Right cardiac atrium (tissue), 5 donors: ENCODE measurements around the gene ADAT3. TPM values are rescaled to one million over a fixed set of nuclear protein-coding genes. Genes with fewer than 3 reads are reported as not detected.

Experiments
- ATAC-seq, 2 donors: fragments of 200-7000 bp; cut with Tn5 transposase; one replicate each; pipeline versions ENCODE4 v1.8.0 to v1.9.1; 2020; ENCODE audit warnings: moderate library complexity in 2 of 2, mild to moderate bottlenecking in 1 of 2
- DNase-seq, 3 donors: peaks; one replicate each; pipeline ENCODE4 v3.0.0-alpha.2; 2020
- H3K27ac ChIP-seq: one replicate; pipeline ENCODE4 v1.5.1; 2013; ENCODE audit warnings: mild to moderate bottlenecking, low read length, control low read depth, moderate library complexity
- H3K27me3 ChIP-seq: one replicate; pipeline ENCODE4 v1.6.1; 2013; ENCODE audit not compliant: control insufficient read depth, insufficient read depth
- H3K4me1 ChIP-seq: one replicate; pipeline ENCODE4 v1.6.1; 2013; ENCODE audit warnings: low read length; ENCODE audit not compliant: control insufficient read depth, insufficient read depth
- H3K4me3 ChIP-seq: one replicate; pipeline ENCODE4 v1.5.1; 2013; ENCODE audit warnings: low read length, control low read depth
- H3K9me3 ChIP-seq: one replicate; pipeline ENCODE4 v1.6.1; 2013; ENCODE audit warnings: low read length; ENCODE audit not compliant: control insufficient read depth
- WGBS: extraction: QIAGEN DNeasy Blood & Tissue Kit; methylation state at CpG from one replicate; pipeline ENCODE4 v1.1.7; 2013; 5-methylcytosine and 5-hydroxymethylcytosine counted together
- intact Hi-C, 4 donors: fragments of 100-400 bp; cut with DNase I; formaldehyde crosslinking; loops; one replicate each; pipeline versions ENCODE4 v1.11.0 to v1.14.0; 2022 to 2023
- long read RNA-seq, 4 donors: library from polyadenylated mRNA; unstranded; transcript quantifications; one replicate each; pipeline ENCODE4 v2.0.0, GENCODE V29; 2020 to 2021
- polyA plus RNA-seq: library from polyadenylated mRNA; stranded (reverse); fragments of 200-250 nt; gene quantifications from one replicate; pipeline ENCODE4 v1.2.3, GENCODE V29; 2013
- total RNA-seq, 4 donors: library from RNA; stranded (reverse); fragmentation: NEBNext Ultra II Directional; extraction: Animal tissue kit (Norgen Biotek cat#: 25700); gene quantifications; one replicate each; pipeline ENCODE4 v1.2.1, GENCODE V29; 2021
- donor health status: healthy with polysubstance abuse.
- donor health status: DM: no; HTN: yes; CAD: no.
- donor health status: DM: no; HTN: no; CAD: no.
- donor health status: DM: no; HTN: yes; CAD: no; lungs with severe emphysema.
- donor health status: DM: yes; HTN: yes; CAD: no.

Gene ADAT3
- total RNA-seq, result 1 to 10 TPM; 1.2 to 2.7 (median 2.0) TPM
- polyA plus RNA-seq, result 1.8 TPM
- long read RNA-seq, donor 1, transcript ADAT3-201 (2 exons, 1,620 nt), result major isoform, 6 of 7 reads
- long read RNA-seq, donor 1, partial matches to known transcripts, result 0 of 7 reads
- long read RNA-seq, donor 1, other reads (novel, unspliced or antisense), result 1 of 7 reads
- long read RNA-seq, donor 2, partial matches to known transcripts, result 2 of 8 reads
- long read RNA-seq, donor 2, other reads (novel, unspliced or antisense), result 2 of 8 reads
- long read RNA-seq, donor 3, partial matches to known transcripts, result 0 of 5 reads
- long read RNA-seq, donor 3, other reads (novel, unspliced or antisense), result 3 of 5 reads
- long read RNA-seq, donor 4, partial matches to known transcripts, result 0 of 4 reads
- long read RNA-seq, donor 4, other reads (novel, unspliced or antisense), result 2 of 4 reads

DNA sequence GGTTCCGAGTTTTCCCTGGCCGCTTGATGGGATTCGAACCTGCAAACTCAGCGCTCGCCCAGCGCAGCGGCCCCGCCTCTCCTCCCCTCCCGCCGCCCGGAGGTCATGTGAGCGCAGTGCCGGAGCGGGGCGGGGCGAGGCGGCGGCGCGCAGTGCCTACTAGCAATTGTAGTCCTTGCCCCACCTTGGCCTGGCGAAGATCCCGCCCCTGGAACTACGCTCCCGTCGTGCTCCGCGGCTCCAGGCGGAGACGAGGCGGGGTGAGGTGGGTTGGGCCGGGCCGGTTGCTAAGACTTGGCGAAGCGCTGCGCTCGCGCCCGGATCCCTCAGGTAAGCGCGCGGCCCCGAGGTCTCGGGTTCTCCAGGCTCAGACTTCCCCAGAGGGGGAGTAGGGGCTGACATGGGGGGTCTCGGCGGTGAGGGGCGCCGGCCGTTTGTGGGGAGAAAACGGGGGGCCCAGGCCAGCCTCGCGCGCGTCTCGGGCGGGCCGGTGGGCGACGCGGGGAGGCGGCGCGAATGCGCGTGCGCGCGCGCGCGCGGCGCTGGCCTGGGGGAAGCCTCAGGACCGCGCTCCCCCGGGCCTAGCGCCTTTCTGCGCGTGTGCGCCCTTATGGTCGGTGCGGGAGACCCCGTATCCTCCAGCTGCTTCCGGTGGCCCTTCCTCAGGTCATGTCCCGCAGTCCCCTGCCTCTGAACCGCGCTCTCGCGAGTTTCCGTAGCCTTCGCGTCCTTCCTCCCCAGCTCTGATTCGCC lies at the start of gene ADAT3, which contains the start of gene SCAMP4:
TSS of gene ADAT3 (plus strand) at position 290 of the 753 bp plus-strand sequence. CDS start 6,649 bp downstream, outside the sequence.
TSS of gene SCAMP4 (plus strand) at position 290 of the 753 bp plus-strand sequence. CDS start 9,621 bp downstream, outside the sequence.
- no peaks in the 10 kb centered on the region for H3K9me3 ChIP-seq
- no peaks in the 10 kb centered on the region for H3K4me1 ChIP-seq
- peak; percentile 97 to 98 for ATAC-seq
- under 1% methylated on average over 92 of the region's 92 CpGs for WGBS
- peak within 1 kb of the TSS; percentile 73 for H3K4me3 ChIP-seq
- peak; percentile 100 for DNase-seq
- H3K27ac ChIP-seq, result peak within 1 kb of the TSS; percentile 48
- intact Hi-C loops, result no loop called here
- H3K27me3 ChIP-seq, result no peaks in the 10 kb centered on the region

DNA sequence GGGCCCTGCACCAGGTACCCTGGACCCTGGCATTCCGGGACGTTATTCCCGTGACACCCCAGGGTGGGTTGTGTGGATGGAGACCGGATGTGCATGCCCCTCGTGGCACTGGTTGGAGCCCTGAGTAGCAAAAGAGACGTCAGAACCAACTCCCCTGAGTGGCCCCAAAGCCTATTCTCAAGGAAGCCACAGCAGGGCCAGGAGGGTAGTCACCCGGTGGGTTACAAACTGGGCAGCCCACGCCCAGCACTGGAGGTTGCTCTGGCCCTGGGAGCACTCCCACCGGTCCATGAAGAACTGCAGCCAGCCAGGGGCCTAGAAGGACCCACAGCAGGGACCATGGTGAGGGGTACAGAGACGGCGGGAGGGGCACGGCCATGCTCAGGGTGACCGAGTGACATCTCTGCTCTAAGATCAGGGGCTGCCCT lies 49.4 kb upstream of the ADAT3 start:
- H3K27me3 ChIP-seq, result no peaks in the 10 kb centered on the region
- peaks cover 6% of the 10 kb centered on the region for H3K4me1 ChIP-seq
- no peaks in the 10 kb centered on the region for H3K9me3 ChIP-seq
- intact Hi-C loops, result no loop called here
- ATAC-seq (peak in 1 of 2 donors; percentile 0), DNase-seq (peak in 1 of 3 donors; percentile 74)
- H3K27ac ChIP-seq, result peak overlapping the region; percentile 73
- 37% methylated on average over 13 of the region's 13 CpGs for WGBS
- peak overlapping the region; percentile 4 for H3K4me3 ChIP-seq

DNA sequence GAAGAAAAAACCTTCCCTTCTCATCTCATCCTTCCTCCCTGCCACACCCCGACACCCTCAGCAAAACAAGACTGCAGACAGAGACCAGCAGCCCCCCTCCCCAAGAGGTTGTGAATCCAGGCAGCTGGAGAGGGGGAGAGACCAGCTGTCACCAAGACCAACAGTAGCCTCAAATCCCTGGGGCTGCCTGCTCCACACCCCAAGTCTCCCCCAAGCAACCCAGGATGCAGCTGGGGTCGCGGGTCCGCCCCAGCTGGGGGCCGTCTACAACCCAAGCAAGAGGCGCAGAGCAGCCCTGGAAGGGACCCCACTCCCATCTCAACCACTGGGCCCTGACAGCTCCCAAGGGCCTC lies 48.9 kb upstream of the ADAT3 start:
- Histone ChIP-seq H3K4me3 (peak overlapping the region; percentile 37), H3K27me3 (no peaks in the 10 kb centered on the region), H3K4me1 (peaks cover 8% of the 10 kb centered on the region), H3K27ac (peak overlapping the region; percentile 73), H3K9me3 (no peaks in the 10 kb centered on the region)
- DNase-seq (no peak), ATAC-seq (no peak)
- intact Hi-C loops, result no loop called here
- WGBS, result 40% methylated on average over 6 of the region's 6 CpGs

DNA sequence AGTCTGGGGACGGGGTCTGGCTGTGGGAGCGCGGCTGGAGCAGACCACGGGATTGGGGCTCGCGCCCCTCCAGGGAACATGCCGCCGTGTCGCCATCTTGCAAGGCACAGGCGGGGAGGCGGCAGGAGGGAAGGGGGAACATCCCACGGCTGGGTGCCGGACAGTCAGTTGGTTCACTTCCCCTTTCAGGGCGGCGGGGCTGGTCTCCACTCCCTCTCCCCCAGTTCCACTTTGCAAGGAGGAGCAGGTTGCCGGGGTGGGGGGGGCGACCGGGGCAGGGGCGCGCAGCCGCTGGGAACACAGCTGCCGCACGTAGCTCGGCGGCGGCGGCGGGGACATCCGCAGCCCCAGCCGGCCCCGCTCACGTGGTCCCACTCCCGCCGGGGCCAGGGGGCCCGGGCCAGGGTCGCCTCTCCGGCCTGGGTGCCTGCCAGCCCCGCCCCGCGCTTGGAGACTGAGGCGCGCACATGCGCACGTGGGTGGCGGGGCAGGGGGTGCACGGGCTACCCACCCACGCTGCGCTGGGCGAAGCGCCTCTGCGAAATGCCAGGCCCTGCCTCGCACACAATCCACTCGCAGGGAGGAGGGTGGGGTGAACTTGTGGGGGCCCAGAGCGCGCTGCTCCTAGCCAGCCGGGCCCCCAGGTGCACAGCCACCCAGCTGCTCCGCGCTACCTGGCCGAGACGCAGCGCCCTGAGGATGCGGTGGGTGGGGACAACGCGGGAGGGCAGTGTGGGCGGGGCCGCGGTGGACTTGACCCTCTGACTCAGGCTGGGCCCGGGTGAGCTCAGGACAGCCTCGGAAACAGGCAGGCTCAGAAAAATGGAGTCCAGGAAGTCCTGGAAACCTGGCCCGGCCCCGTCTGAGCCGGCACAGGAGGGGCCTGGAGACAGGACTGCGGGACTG lies 48.2 kb upstream of the ADAT3 start:
- Histone ChIP-seq H3K27me3 (no peaks in the 10 kb centered on the region), H3K4me1 (peaks cover 11% of the 10 kb centered on the region), H3K4me3 (peak overlapping the region; percentile 37), H3K9me3 (no peaks in the 10 kb centered on the region), H3K27ac (peak overlapping the region; percentile 73)
- WGBS, result 2% methylated on average over 68 of the region's 73 CpGs
- peak; percentile 89 to 93 (median 93) for DNase-seq
- ATAC-seq, result peak; percentile 40 to 60
- intact Hi-C loops, result no loop called here

DNA sequence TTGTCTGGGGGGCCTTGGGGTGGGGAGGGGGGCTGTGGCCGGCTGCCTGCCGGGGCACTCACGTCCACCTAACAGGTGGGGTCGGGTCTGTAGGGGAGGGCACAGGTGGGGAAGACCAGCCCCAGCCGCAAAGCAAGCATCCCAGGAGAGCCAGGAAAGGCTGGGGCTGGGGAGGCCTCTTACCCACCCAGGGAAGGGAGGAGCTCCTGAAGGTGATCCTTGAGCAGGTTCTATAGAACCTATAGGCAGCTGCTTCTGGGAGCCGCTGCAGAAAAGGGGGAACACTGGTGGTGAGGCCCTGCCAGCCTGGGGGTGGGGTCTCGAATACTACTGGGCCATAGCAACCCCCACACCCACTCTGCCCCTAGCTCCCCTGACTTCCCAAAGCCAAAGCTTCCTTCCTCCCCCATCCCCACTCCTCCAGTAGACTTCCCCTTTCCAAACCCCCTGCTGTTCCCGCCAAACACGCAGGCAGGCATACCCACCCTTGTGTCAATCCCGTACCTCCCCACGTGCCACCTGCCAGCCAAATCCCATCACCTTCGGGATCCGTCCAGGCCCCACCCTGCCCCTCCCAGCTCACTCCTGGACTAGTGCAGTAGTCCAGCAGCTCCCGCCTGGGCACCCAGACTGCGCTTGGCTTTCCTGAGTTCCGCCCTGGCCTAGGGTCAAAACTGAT lies 47.4 kb upstream of the ADAT3 start:
- Histone ChIP-seq H3K4me1 (peaks cover 11% of the 10 kb centered on the region), H3K4me3 (no peak overlapping the region), H3K27me3 (no peaks in the 10 kb centered on the region), H3K27ac (peak overlapping the region; percentile 50), H3K9me3 (no peaks in the 10 kb centered on the region)
- intact Hi-C loops, result no loop called here
- DNase-seq (peak in 1 of 3 donors; percentile 67), ATAC-seq (no peak)
- WGBS, result 61% methylated on average over 16 of the region's 16 CpGs

DNA sequence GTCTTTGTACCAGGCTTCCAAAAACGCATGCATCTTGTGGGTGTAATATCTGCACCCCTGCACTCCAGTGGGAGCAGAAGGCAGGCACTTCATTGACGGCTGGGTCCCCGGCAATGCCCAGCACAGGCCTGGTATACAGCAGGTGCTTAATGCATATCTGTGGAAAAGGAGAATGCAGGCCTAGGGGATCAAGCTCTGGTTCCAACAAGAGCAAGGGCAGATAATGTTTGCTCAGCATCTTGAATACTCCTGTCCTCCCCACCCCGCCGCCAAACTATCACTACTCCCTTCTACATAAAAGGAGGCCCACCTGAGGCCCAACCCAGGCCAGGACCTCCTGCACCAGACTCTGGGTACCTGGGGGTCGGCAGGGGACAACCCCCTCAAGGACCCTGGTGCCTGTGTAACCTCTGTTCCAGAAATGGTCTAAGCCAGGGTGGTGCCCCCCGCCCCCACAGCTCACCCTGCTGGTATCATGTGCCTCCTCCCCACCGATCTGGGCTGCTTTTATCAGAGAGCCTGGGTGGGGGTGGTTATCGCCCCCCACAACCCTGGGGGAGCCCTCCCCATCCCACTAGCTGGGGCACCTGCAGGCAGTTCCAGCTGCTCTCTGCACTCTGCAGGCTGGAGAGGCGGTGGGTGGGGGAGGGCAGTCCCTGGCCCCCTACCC lies 46.7 kb upstream of the ADAT3 start:
- H3K4me1 ChIP-seq, result peaks cover 11% of the 10 kb centered on the region
- no peaks in the 10 kb centered on the region for H3K9me3 ChIP-seq
- WGBS, result 67% methylated on average over 10 of the region's 10 CpGs
- DNase-seq, result peak in 1 of 3 donors; percentile 56
- no peak overlapping the region for H3K27ac ChIP-seq
- H3K4me3 ChIP-seq, result no peak overlapping the region
- ATAC-seq, result no peak
- no peaks in the 10 kb centered on the region for H3K27me3 ChIP-seq
- intact Hi-C loops, result no loop called here

DNA sequence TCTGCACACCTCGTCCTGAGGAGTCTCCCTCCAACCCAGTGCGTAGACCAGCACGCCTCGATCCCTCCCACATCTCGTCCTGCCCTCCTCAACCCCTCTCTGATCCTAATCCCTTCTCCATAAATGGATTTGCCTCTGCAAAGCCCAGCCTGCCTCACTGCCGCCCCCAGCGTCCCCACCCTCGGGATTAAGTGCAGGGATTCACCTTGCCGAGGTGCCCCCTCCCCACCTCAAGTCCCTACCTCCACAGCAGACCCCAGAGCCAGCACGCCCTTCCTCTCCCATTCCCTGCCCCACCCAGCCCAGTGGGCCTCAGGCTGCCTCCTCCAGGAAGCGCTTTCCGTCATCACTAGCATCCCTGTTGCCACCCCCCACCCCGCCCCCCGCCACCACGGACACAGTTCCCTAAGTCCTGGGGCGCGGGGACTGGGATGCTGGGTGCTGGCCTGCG lies 45.8 kb upstream of the ADAT3 start:
- Histone ChIP-seq H3K4me1 (peaks cover 11% of the 10 kb centered on the region), H3K27me3 (no peaks in the 10 kb centered on the region), H3K27ac (no peak overlapping the region), H3K9me3 (no peaks in the 10 kb centered on the region), H3K4me3 (no peak overlapping the region)
- intact Hi-C loops, result no loop called here
- peak in 1 of 3 donors; percentile 68 for DNase-seq
- ATAC-seq, result no peak
- 57% methylated on average over 18 of the region's 18 CpGs for WGBS

DNA sequence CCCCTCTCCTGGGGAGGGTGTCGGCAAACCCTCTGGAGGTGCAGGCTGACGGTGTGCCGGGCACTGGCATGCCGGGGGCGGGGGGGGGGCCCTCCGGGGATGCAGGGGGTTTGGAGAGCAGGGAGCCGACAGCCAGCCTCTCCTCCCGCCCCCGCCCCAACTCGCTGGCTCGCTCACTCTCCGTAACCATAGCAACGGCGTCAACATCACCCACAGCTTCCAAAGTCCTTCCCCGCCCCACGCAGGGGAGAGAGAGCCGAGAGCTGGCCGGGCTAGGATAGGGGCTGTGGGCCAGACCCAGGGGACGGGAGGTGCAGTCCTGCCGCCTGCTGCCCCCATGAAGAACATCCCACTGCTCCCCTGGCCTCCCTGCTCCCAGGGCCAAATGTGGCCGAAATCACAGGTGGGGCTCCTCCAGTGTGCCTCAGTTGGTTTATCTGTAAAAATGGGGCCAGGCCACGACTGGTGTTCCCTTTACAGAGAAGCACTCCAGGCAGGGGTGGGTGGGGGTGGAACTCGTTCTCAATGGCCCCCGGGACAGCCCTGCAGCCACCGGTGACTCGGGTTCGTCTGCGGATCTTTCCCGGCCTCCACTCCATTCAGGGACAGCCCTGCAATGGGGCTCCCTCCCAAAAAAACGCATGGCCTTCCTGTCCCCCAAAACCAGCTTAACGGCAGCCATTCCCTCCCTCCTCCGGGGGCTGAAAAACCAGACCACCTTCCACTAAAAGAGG lies 45.0 kb upstream of the ADAT3 start:
- intact Hi-C loops, result loop anchor here in 1 of 4 donors (10.0 kb wide), 1 partner anchor 215 kb away; no protein-coding TSS in a partner anchor
- H3K27ac ChIP-seq, result no peak overlapping the region
- ATAC-seq, result no peak
- no peak overlapping the region for H3K4me3 ChIP-seq
- H3K9me3 ChIP-seq, result no peaks in the 10 kb centered on the region
- peak; percentile 77 to 89 (median 86) for DNase-seq
- H3K27me3 ChIP-seq, result no peaks in the 10 kb centered on the region
- 23% methylated on average over 32 of the region's 32 CpGs for WGBS
- H3K4me1 ChIP-seq, result peaks cover 11% of the 10 kb centered on the region
